HL-60 (cell line): Measurements from ENCODE around the gene IRAK2.

Source experiments
- CTCF ChIP-seq: IDR thresholded peaks from one replicate; pipeline ENCODE4 v1.5.1; 2011; ENCODE audit warnings: low read length, control low read depth, inconsistent platforms; ENCODE audit not compliant: insufficient read depth
- POLR2AphosphoS5 ChIP-seq: IDR thresholded peaks from 2 replicates; pipeline ENCODE4 v1.6.1; 2012; ENCODE audit warnings: low read depth
- SPI1 ChIP-seq: IDR thresholded peaks from 2 replicates; pipeline ENCODE4 v1.6.1; 2012; ENCODE audit warnings: low read depth, mild to moderate bottlenecking, borderline replicate concordance

DNA sequence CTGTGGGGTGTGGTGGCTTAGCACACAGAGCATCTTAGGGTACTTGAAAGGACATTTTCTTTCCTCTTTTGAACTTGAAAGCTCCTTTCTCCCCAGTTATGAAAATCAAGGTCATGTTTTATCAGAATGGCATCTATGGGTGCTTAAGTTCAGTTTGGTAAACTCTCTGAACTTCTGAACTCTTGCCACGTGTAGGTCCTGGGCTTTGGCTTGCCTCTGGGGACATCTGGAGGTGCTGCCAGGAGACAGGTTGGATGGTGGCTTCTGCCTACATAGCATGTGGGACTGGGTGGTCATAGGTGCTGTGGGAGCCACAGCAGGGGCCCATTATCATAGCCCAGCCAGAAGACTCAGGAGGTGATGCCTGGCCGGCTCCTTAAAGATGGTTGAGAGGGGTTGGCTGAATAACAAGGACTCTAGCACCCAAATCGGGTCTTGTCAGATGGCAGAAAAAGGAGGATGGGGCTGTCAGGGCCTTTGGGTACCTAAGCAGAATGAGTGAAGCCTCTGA lies 112.5 kb downstream of the IRAK2 start:
- TF ChIP-seq CTCF (no peak), POLR2AphosphoS5 (no peak), SPI1 (no peak)
